MCF 10A (cell line): ENCODE measurements around the gene RHBDD1. TPM values are rescaled to one million over a fixed set of nuclear protein-coding genes. Genes with fewer than 3 reads are reported as not detected.
A peak's percentile ranks its signal among the peaks of the same experiment; 100 is the strongest.

Source experiments
- BruUV-seq: library from RNA; stranded (reverse); fragments of 400-500 nt; replicated peaks from 2 replicates; lab custom pipeline; 2021; lab: Mats Ljungman, UMichigan
- CTCF ChIA-PET: fragments of 300-600 bp; sonication (Branson Sonifier 250); formaldehyde crosslinking; extraction: SDS; loops from one replicate; lab custom pipeline; 2021; ENCODE audit warnings: antibody characterized with exemption, inconsistent platforms; lab: Yijun Ruan, JAX
- POLR2A ChIA-PET: fragments of 300-600, 350-650 bp; sonication (Branson Sonifier 250); formaldehyde crosslinking; extraction: SDS; loops from one replicate; lab custom pipeline; 2020; ENCODE audit warnings: antibody characterized with exemption, inconsistent platforms; lab: Yijun Ruan, JAX
- DNase-seq: peaks from one replicate; pipeline ENCODE4 v3.0.0-alpha.2; 2018; ENCODE audit not compliant: unreplicated experiment
- H3K27ac Mint-ChIP-seq: one replicate; pipeline ENCODE4 v1.8.0; 2022; ENCODE audit warnings: mild to moderate bottlenecking, low read depth, mixed read lengths; ENCODE audit not compliant: unreplicated experiment
- H3K27me3 Mint-ChIP-seq: one replicate; pipeline ENCODE4 v1.8.0; 2022; ENCODE audit warnings: mixed read lengths; ENCODE audit not compliant: insufficient read depth, unreplicated experiment
- H3K36me3 Mint-ChIP-seq: one replicate; pipeline ENCODE4 v1.8.0; 2022; ENCODE audit warnings: mild to moderate bottlenecking, moderate library complexity, mixed read lengths; ENCODE audit not compliant: insufficient read depth, unreplicated experiment
- H3K4me1 Mint-ChIP-seq: one replicate; pipeline ENCODE4 v1.8.0; 2022; ENCODE audit warnings: mixed read lengths; ENCODE audit not compliant: insufficient read depth, unreplicated experiment
- H3K4me3 Mint-ChIP-seq: one replicate; pipeline ENCODE4 v1.8.0; 2022; ENCODE audit warnings: mild to moderate bottlenecking, moderate library complexity, mixed read lengths; ENCODE audit not compliant: unreplicated experiment
- H3K9me3 Mint-ChIP-seq: one replicate; pipeline ENCODE4 v1.8.0; 2022; ENCODE audit warnings: mixed read lengths; ENCODE audit not compliant: unreplicated experiment
- CTCF ChIP-seq: fragments of 200-600 bp; IDR thresholded peaks from one replicate; pipeline ENCODE4 v1.8.0; 2022; ENCODE audit warnings: antibody characterized with exemption, mild to moderate bottlenecking; ENCODE audit not compliant: unreplicated experiment
- intact Hi-C: fragments of 100-400 bp; cut with micrococcal nuclease; formaldehyde crosslinking; loops from 2 replicates; pipeline ENCODE4 v1.14.1; 2022
- total RNA-seq: library from RNA; stranded (reverse); gene quantifications from 2 replicates; pipeline ENCODE4 v1.2.3, GENCODE V29; 2022

Gene RHBDD1
- total RNA-seq, 1 experiment from 2014 or later: 76.0 TPM

DNA sequence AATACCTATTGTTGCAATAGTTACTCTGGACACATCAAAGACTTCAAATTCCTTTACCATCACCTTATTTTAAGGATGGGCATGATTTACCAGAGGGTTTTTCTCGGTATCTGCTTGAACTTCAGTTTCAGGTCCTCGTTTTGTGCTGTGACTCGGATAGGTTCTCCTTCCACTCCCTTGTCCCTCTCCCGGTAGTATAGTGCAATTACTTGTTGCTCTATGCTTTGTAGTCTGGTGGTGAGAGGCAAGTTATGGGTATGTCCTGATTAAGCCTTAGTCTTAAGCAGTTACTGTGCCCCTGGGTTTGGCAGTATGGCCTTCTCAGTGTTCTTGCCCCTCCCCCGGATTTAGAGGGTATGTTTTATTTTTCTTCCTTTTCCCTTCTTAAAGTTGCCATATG is 96.6 kb downstream of the RHBDD1 start:
- H3K36me3 Mint-ChIP-seq: no peaks in the 10 kb centered on the region
- ChIA-PET CTCF (interaction anchor here (0.6 kb wide), 1 partner anchor 1620 kb away, joined by 3 read pairs; no protein-coding TSS in a partner anchor), POLR2A (no interaction called here)
- H3K4me3 Mint-ChIP-seq: no peak overlapping the region
- H3K9me3 Mint-ChIP-seq: peaks cover 7% of the 10 kb centered on the region
- peak; percentile 7 for DNase-seq
- H3K4me1 Mint-ChIP-seq: peaks cover 10% of the 10 kb centered on the region
- intact Hi-C loops: no loop called here
- TF ChIP-seq CTCF: no peak
- no TSS peak for BruUV-seq
- no peak overlapping the region for H3K27ac Mint-ChIP-seq
- no peaks in the 10 kb centered on the region for H3K27me3 Mint-ChIP-seq

- DNase-seq: peak; percentile 6
- no TSS peak for BruUV-seq
- intact Hi-C loops: no loop called here
- TF ChIP-seq CTCF: no peak
- POLR2A ChIA-PET: interaction anchor here (1.6 kb wide), 2 partner anchors 19 to 40 kb away, joined by 3 read pairs; no protein-coding TSS in a partner anchor
- CTCF ChIA-PET: interaction anchor here (0.6 to 1.0 kb wide), 3 partner anchors 29 to 1103 kb away, joined by 3 to 4 read pairs (median 4); no protein-coding TSS in a partner anchor
- Mint-ChIP-seq H3K27me3 (no peaks in the 10 kb centered on the region), H3K27ac (no peak overlapping the region), H3K36me3 (peaks cover 12% of the 10 kb centered on the region), H3K4me3 (no peak overlapping the region), H3K4me1 (peaks cover 10% of the 10 kb centered on the region), H3K9me3 (no peaks in the 10 kb centered on the region)
These were observed 98.8 kb downstream of the RHBDD1 start for GRCh38 chr2:226934546-226935201.

DNA sequence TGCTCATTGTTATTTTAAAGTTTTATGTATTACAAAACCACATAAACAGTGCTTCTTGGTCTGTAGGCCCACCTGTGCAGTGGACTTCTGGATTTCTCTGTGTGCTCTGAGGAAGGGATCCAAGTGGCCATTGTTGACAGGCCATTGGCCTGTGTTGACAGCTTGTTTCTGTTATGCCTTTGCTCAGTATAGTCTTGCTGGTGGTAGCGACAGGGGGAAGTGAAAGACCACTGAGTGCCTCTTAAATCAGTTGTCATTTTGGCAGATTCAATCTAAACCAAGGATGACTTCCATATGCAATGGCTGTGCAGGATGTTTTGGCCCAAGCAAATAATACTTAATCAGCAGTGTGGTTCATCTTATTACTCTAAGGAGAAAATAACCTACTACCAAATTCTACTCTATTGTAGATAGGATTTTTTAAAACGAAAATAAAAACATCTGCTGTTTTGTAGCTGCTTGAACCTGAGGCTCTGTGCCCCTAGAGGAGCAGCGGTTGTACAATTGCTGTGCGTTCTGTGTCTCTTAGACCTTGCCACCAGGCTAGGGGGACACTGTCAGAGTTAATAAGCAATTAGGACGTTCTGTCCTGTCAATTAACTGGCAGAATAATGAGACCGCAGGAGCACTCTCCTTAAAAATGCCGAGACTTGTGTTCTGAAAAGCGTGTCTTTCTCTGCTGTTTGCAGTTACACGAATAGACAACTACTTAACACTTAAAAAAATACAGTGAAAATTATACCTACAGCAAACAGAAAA is 108.2 kb downstream of the RHBDD1 start:
- H3K4me3 Mint-ChIP-seq: no peak overlapping the region
- no peaks in the 10 kb centered on the region for H3K4me1 Mint-ChIP-seq
- no peak for TF ChIP-seq CTCF
- no peak overlapping the region for H3K27ac Mint-ChIP-seq
- intact Hi-C loops: no loop called here
- BruUV-seq: no TSS peak
- peaks cover 17% of the 10 kb centered on the region for H3K9me3 Mint-ChIP-seq
- DNase-seq: no peak
- CTCF ChIA-PET: no interaction called here
- H3K36me3 Mint-ChIP-seq: peaks cover 5% of the 10 kb centered on the region
- POLR2A ChIA-PET: interaction anchor here (0.7 kb wide), 1 partner anchor 15 kb away, joined by 3 read pairs; no protein-coding TSS in a partner anchor
- no peaks in the 10 kb centered on the region for H3K27me3 Mint-ChIP-seq

DNA sequence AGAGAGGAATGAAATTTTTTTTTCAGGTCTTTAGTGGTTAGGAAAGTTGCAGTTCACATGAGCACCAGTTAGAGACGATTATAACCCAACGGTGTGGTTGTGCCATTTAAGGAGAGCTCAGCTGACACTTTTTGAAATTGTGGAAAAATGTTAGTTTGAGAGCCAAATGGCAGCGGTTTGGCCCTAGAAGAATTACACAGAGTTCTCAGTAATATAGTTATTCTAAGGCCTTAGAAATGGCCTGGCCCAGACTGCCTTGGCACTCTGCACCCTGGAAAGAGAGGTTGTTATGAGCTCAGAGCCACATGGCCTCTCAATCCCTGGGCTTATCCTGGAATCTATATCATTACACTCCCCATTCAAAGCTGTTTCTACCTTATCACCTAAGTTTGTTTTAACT is 117.4 kb downstream of the RHBDD1 start:
- no TSS peak for BruUV-seq
- no peak for TF ChIP-seq CTCF
- peaks cover 4% of the 10 kb centered on the region for H3K9me3 Mint-ChIP-seq
- no peak overlapping the region for H3K27ac Mint-ChIP-seq
- no peaks in the 10 kb centered on the region for H3K36me3 Mint-ChIP-seq
- no peak overlapping the region for H3K4me3 Mint-ChIP-seq
- no peaks in the 10 kb centered on the region for H3K4me1 Mint-ChIP-seq
- DNase-seq: no peak
- no peaks in the 10 kb centered on the region for H3K27me3 Mint-ChIP-seq
- intact Hi-C loops: no loop called here
- ChIA-PET CTCF (interaction anchor here (0.6 kb wide), 1 partner anchor 211 kb away, joined by 3 read pairs; the partner anchor contains the start of gene COL4A3), POLR2A (interaction anchor here (0.7 kb wide), 1 partner anchor 807 kb away, joined by 3 read pairs; no protein-coding TSS in a partner anchor)
